ENCODE data around the gene ZNF277.

GRCh38 chr7:112327566-112327965 is 121.1 kb downstream of the ZNF277 start:
- TF ChIP-seq TP53 (CRISPR knock-in tag; IDR thresholded peaks at IDR 0.05) (no peak), CTCF (IDR thresholded peaks at IDR 0.05) (no peak), SMC3 (IDR thresholded peaks at IDR 0.05) (no peak), KDM1A (IDR thresholded peaks at IDR 0.05; ENCODE audit: low read depth) (no peak), RFX5 (IDR thresholded peaks at IDR 0.05) (no peak), EP300 (IDR thresholded peaks at IDR 0.05) (no peak), MAX (IDR thresholded peaks at IDR 0.05) (no peak), HEYL (CRISPR knock-in tag; IDR thresholded peaks at IDR 0.05) (no peak), CHD4 (IDR thresholded peaks at IDR 0.05; ENCODE audit: borderline replicate concordance) (no peak), PBX3 (IDR thresholded peaks at IDR 0.05) (no peak), HOXA7 (CRISPR knock-in tag; IDR thresholded peaks at IDR 0.05) (no peak), RAD21 (conservative IDR thresholded peaks at IDR 0.05 in 1 of 2, IDR thresholded peaks at IDR 0.05 in 1 of 2) (no peak)
